ENCODE data around the gene NDRG2. TPM values are rescaled to one million over a fixed set of nuclear protein-coding genes. Genes with fewer than 3 reads are reported as not detected.

The NDRG2 gene
- total RNA-seq, 1 donor from 2014 or later: 11.8 TPM

- H3K4me3 ChIP-seq (ENCODE audit: insufficient read depth, low read depth, low read length): no peak overlapping the region
- H3K9ac ChIP-seq (ENCODE audit: low read length): no peak overlapping the region
- H2AFZ ChIP-seq (ENCODE audit: low read depth, low read length): no peak overlapping the region
- Mint-ChIP-seq H3K9me3 (ENCODE audit: unreplicated experiment) (peaks cover 6% of the 10 kb centered on the region), H3K27me3 (ENCODE audit: low read depth, unreplicated experiment) (peaks cover 57% of the 10 kb centered on the region), H3K36me3 (ENCODE audit: low read depth, unreplicated experiment) (no peaks in the 10 kb centered on the region), H3K4me3 (ENCODE audit: unreplicated experiment) (no peak overlapping the region), H3K27ac (ENCODE audit: unreplicated experiment) (no peak overlapping the region), H3K4me1 (ENCODE audit: low read depth, unreplicated experiment) (peaks cover 3% of the 10 kb centered on the region)
- DNase-seq (ENCODE audit: low read depth) (no peak), FAIRE-seq (no peak)
- no peaks in the 10 kb centered on the region for H4K20me1 ChIP-seq (ENCODE audit: insufficient read depth, low read length)
- no peaks in the 10 kb centered on the region for H3K79me2 ChIP-seq (ENCODE audit: insufficient read depth, low read length)
- H3K27me3 ChIP-seq (ENCODE audit: insufficient read depth, low read length): peaks cover 13% of the 10 kb centered on the region
- no peaks in the 10 kb centered on the region for H3K4me1 ChIP-seq (ENCODE audit: insufficient read depth, low read length)
- H3K9me3 ChIP-seq (ENCODE audit: insufficient read depth, low read depth, low read length): no peaks in the 10 kb centered on the region
- H3K27ac ChIP-seq (ENCODE audit: low read depth, low read length): no peak overlapping the region
- no peak for TF ChIP-seq EZH2 (IDR thresholded peaks at IDR 0.05; ENCODE audit: insufficient read depth, low read length)
- no peak for TF ChIP-seq CTCF (IDR thresholded peaks at IDR 0.05; ENCODE audit: insufficient read depth, low read depth, low read length)
- no peaks in the 10 kb centered on the region for H3K36me3 ChIP-seq (ENCODE audit: insufficient read depth, low read length)
- H3K4me2 ChIP-seq (ENCODE audit: low read length): no peak overlapping the region
These were observed 8.4 kb upstream of the NDRG2 start for GRCh38 chr14:21033133-21033698.

GRCh38 chr14:21032326-21033132 lies 7.7 kb upstream of the NDRG2 start:
- H3K9me3 Mint-ChIP-seq (ENCODE audit: unreplicated experiment): peaks cover 6% of the 10 kb centered on the region
- Histone ChIP-seq H3K79me2 (ENCODE audit: insufficient read depth, low read length) (no peaks in the 10 kb centered on the region), H3K36me3 (ENCODE audit: insufficient read depth, low read length) (no peaks in the 10 kb centered on the region), H2AFZ (ENCODE audit: low read depth, low read length) (no peak overlapping the region), H3K27me3 (ENCODE audit: insufficient read depth, low read length) (peaks cover 13% of the 10 kb centered on the region), H3K9ac (ENCODE audit: low read length) (no peak overlapping the region), H3K27ac (ENCODE audit: low read depth, low read length) (no peak overlapping the region), H4K20me1 (ENCODE audit: insufficient read depth, low read length) (no peaks in the 10 kb centered on the region), H3K9me3 (ENCODE audit: insufficient read depth, low read depth, low read length) (no peaks in the 10 kb centered on the region), H3K4me3 (ENCODE audit: insufficient read depth, low read depth, low read length) (no peak overlapping the region), H3K4me1 (ENCODE audit: insufficient read depth, low read length) (no peaks in the 10 kb centered on the region), H3K4me2 (ENCODE audit: low read length) (no peak overlapping the region)
- H3K4me3 Mint-ChIP-seq (ENCODE audit: unreplicated experiment): no peak overlapping the region
- no peak for TF ChIP-seq EZH2 (IDR thresholded peaks at IDR 0.05; ENCODE audit: insufficient read depth, low read length)
- no peak for TF ChIP-seq CTCF (IDR thresholded peaks at IDR 0.05; ENCODE audit: insufficient read depth, low read depth, low read length)
- peaks cover 57% of the 10 kb centered on the region for H3K27me3 Mint-ChIP-seq (ENCODE audit: low read depth, unreplicated experiment)
- FAIRE-seq (no peak), DNase-seq (ENCODE audit: low read depth) (no peak)
- H3K27ac Mint-ChIP-seq (ENCODE audit: unreplicated experiment): no peak overlapping the region
- no peaks in the 10 kb centered on the region for H3K36me3 Mint-ChIP-seq (ENCODE audit: low read depth, unreplicated experiment)
- peaks cover 3% of the 10 kb centered on the region for H3K4me1 Mint-ChIP-seq (ENCODE audit: low read depth, unreplicated experiment)

DNA sequence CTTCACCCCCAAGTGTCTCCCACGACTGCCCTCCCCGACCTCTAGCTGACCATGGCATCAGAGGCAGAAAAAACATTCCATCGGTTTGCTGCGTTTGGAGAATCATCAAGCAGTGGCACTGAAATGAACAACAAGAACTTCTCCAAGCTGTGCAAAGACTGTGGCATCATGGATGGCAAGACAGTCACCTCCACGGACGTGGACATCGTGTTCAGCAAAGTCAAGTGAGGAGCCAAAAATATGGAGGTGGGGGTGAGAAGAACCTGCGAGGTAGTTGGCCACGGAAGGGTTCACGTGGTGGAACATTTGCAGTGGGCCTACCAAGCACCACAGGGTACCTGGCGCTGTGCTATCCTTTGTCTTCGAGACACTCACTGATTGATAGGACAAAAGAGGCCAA lies 5.7 kb upstream of the NDRG2 start:
- H3K4me3 Mint-ChIP-seq (ENCODE audit: unreplicated experiment): no peak overlapping the region
- H3K4me2 ChIP-seq (ENCODE audit: low read length): no peak overlapping the region
- H2AFZ ChIP-seq (ENCODE audit: low read depth, low read length): no peak overlapping the region
- H3K27me3 ChIP-seq (ENCODE audit: insufficient read depth, low read length): peaks cover 13% of the 10 kb centered on the region
- H3K79me2 ChIP-seq (ENCODE audit: insufficient read depth, low read length): no peaks in the 10 kb centered on the region
- H3K36me3 ChIP-seq (ENCODE audit: insufficient read depth, low read length): no peaks in the 10 kb centered on the region
- DNase-seq (ENCODE audit: low read depth): no peak
- H3K4me3 ChIP-seq (ENCODE audit: insufficient read depth, low read depth, low read length): no peak overlapping the region
- H3K36me3 Mint-ChIP-seq (ENCODE audit: low read depth, unreplicated experiment): no peaks in the 10 kb centered on the region
- peaks cover 9% of the 10 kb centered on the region for H3K4me1 Mint-ChIP-seq (ENCODE audit: low read depth, unreplicated experiment)
- no peak for FAIRE-seq
- H3K9ac ChIP-seq (ENCODE audit: low read length): no peak overlapping the region
- TF ChIP-seq CTCF (IDR thresholded peaks at IDR 0.05; ENCODE audit: insufficient read depth, low read depth, low read length) (no peak), EZH2 (IDR thresholded peaks at IDR 0.05; ENCODE audit: insufficient read depth, low read length) (no peak)
- H3K9me3 Mint-ChIP-seq (ENCODE audit: unreplicated experiment): peaks cover 6% of the 10 kb centered on the region
- H4K20me1 ChIP-seq (ENCODE audit: insufficient read depth, low read length): no peaks in the 10 kb centered on the region
- H3K27me3 Mint-ChIP-seq (ENCODE audit: low read depth, unreplicated experiment): peaks cover 49% of the 10 kb centered on the region
- peaks cover 2% of the 10 kb centered on the region for H3K4me1 ChIP-seq (ENCODE audit: insufficient read depth, low read length)
- no peak overlapping the region for H3K27ac ChIP-seq (ENCODE audit: low read depth, low read length)
- H3K9me3 ChIP-seq (ENCODE audit: insufficient read depth, low read depth, low read length): no peaks in the 10 kb centered on the region
- no peak overlapping the region for H3K27ac Mint-ChIP-seq (ENCODE audit: unreplicated experiment)
